Measurements from ENCODE around the gene MPZL2. TPM values are rescaled to one million over a fixed set of nuclear protein-coding genes. Genes with fewer than 3 reads are reported as not detected.

MPZL2 gene
- total and polyA plus RNA-seq, 10 of the 15 experiments (the other 5 are each of a cell fraction or from before 2014, with no cell fraction given): 0.81 to 4.8 (median 3.1) TPM

- WGBS (ENCODE audit: insufficient coverage, insufficient replicate concordance, low lambda C conversion rate, missing lambda C conversion rate): 12% methylated on average over 4 of the region's 4 CpGs
- CTCF ChIA-PET: interaction anchor here (1.2 to 1.6 kb wide), 3 partner anchors 15 to 141 kb away, joined by 3 to 4 read pairs (median 4); no protein-coding TSS in a partner anchor
- H3K27me3 ChIP-seq (replicated peaks in 1 of 2; ENCODE audit: control insufficient read depth in 2 of 2, insufficient read depth in 2 of 2, low read length in 1 of 2): no peaks in the 10 kb centered on the region
- intact Hi-C loops (cut with micrococcal nuclease; ENCODE audit: unreplicated experiment) (no loop called here), in situ Hi-C loops (cut with MboI) (no loop called here)
- SMC1A ChIA-PET (ENCODE audit: uncharacterized antibody, unreplicated experiment): interaction anchor here (0.8 kb wide), 1 partner anchor 114 kb away, joined by 3 read pairs; no protein-coding TSS in a partner anchor
- no peak overlapping the region for H3K4me3 ChIP-seq
- peaks cover 17% of the 10 kb centered on the region for H3K4me1 ChIP-seq (ENCODE audit: control insufficient read depth, insufficient read depth, low read length)
- BruUV-seq (replicated peaks): no TSS peak
- ATAC-seq: no peak
- POLR2A ChIA-PET: interaction anchor here (0.6 kb wide), 1 partner anchor 11 kb away, joined by 3 read pairs; no protein-coding TSS in a partner anchor
- DNase-seq (ENCODE audit: low read depth, low spot score): no peak
- RAD21 ChIA-PET (ENCODE audit: unreplicated experiment): interaction anchor here (3.6 kb wide), 1 partner anchor 115 kb away, joined by 17 read pairs; no protein-coding TSS in a partner anchor
- TF ChIP-seq RELA (IDR thresholded peaks at IDR 0.05; ENCODE audit: borderline replicate concordance, partially characterized antibody): no peak
- TF ChIP-seq FOXK2 (IDR thresholded peaks at IDR 0.05): no peak
- TF ChIP-seq ZBTB11 (CRISPR knock-in tag; IDR thresholded peaks at IDR 0.05): no peak
- TF ChIP-seq CHD4 (IDR thresholded peaks at IDR 0.05): no peak
- no peak for TF ChIP-seq ZBTB40 (IDR thresholded peaks at IDR 0.05; ENCODE audit: borderline replicate concordance)
- TF ChIP-seq NBN (IDR thresholded peaks at IDR 0.05): no peak
- TF ChIP-seq ZZZ3 (IDR thresholded peaks at IDR 0.05; ENCODE audit: control insufficient read depth, insufficient read length, low read depth): no peak
- TF ChIP-seq ATF7 (IDR thresholded peaks at IDR 0.05; ENCODE audit: low read depth): no peak
- no peak for TF ChIP-seq KDM1A (IDR thresholded peaks at IDR 0.05; ENCODE audit: borderline replicate concordance)
- TF ChIP-seq HDGF (IDR thresholded peaks at IDR 0.05): no peak
- TF ChIP-seq SMC3 (IDR thresholded peaks at IDR 0.05; ENCODE audit: borderline replicate concordance, low read length): no peak
- no peak overlapping the region for H3K4me2 ChIP-seq (ENCODE audit: control insufficient read depth, insufficient read depth)
- H3K9me3 ChIP-seq (replicated peaks; ENCODE audit: control insufficient read depth, insufficient read depth, low read length): no peaks in the 10 kb centered on the region; the same call in 2 of the 3 replicates
- H3K79me2 ChIP-seq (ENCODE audit: control insufficient read depth, insufficient read depth, low read length): no peaks in the 10 kb centered on the region
- H4K20me1 ChIP-seq (ENCODE audit: control insufficient read depth, insufficient read depth): no peaks in the 10 kb centered on the region
- no peak overlapping the region for H3K27ac ChIP-seq (ENCODE audit: control insufficient read depth, insufficient read depth)
- FAIRE-seq: no peak
- no peak overlapping the region for H3K9ac ChIP-seq (ENCODE audit: control insufficient read depth, insufficient read depth, low read length)
- no peaks in the 10 kb centered on the region for H3K36me3 ChIP-seq (ENCODE audit: control insufficient read depth in 2 of 2, insufficient read depth in 2 of 2, low read length in 1 of 2)
- no peak overlapping the region for H2AFZ ChIP-seq (ENCODE audit: control insufficient read depth, low read depth, low read length)
Observed at GRCh38 chr11:118313242-118313641, 49.1 kb upstream of the MPZL2 start.

Data from GM12878 (cell line).